ENCODE data around the gene HDAC1. TPM values are rescaled to one million over a fixed set of nuclear protein-coding genes. Genes with fewer than 3 reads are reported as not detected.

The HDAC1 gene
- total and polyA plus RNA-seq, 2 of the 8 experiments (the other 6 are each of a cell fraction or from before 2014, with no cell fraction given), result 111 to 125 TPM

DNA sequence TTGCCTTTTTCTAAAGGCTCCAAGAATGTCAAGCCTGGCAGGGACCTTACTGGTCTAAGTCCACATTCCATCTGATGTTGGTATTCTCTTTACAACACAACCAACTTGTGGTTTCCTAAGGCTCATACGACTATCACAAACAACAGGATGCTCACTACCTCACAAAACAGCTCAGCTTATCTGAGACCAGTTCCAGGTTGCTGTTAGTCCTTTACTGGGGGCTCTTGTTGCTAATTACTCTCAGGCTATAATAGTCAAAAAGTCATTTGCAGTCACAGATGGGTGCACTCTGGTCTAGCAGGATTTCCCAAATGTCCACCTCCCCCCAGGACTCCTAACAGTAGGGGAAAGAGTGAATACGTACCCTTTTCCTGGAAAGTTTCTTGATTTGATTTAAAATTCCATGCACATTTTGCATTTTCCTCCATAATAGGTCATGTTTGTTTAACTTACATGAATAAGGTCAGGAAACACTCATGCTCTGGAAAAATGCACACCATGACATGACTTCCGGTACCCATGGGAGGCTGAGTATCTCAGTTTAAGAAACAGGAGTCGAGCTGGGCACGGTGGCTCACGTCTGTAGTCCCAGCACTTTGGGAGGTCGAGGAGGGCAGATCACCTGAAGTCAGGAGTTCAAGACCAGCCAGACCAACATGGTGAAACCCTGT, 24.8 kb upstream of the HDAC1 start:
- POLR2A ChIA-PET (ENCODE audit: partially characterized antibody), result no interaction called here
- Histone ChIP-seq H2BK120ac (replicated peaks; ENCODE audit: low read depth, low read length) (no peak overlapping the region), H3K23ac (ENCODE audit: insufficient read length) (no peak overlapping the region)

More for the DNA sequence above, 24.8 kb upstream of the HDAC1 start:
- Histone ChIP-seq H2BK20ac (ENCODE audit: low read length) (no peak overlapping the region), H3K27me3 (replicated peaks in 1 of 4; ENCODE audit: control insufficient read depth in 3 of 4, extremely low read depth in 1 of 4, insufficient read depth in 3 of 4, low read length in 3 of 4) (no peaks in the 10 kb centered on the region), H3K14ac (ENCODE audit: insufficient read length) (no peak overlapping the region), H2BK5ac (ENCODE audit: low read depth, low read length) (no peak overlapping the region), H2BK15ac (ENCODE audit: low read length) (no peak overlapping the region), H3K27ac (ENCODE audit: low read depth, low read length) (no peak overlapping the region), H3K4me3 (ENCODE audit: extremely low read depth in 1 of 4, insufficient read depth in 2 of 4, low read depth in 3 of 4, low read length in 4 of 4) (no peak overlapping the region), H3K79me2 (ENCODE audit: control insufficient read depth in 1 of 2, insufficient read depth in 2 of 2, low read length in 2 of 2) (no peaks in the 10 kb centered on the region), H2AFZ (ENCODE audit: low read length) (no peak overlapping the region), H4K20me1 (replicated peaks in 1 of 2; ENCODE audit: control insufficient read depth in 1 of 2, insufficient read depth in 2 of 2, low read length in 2 of 2) (no peaks in the 10 kb centered on the region), H3K56ac (replicated peaks; ENCODE audit: insufficient read length, low read depth, low read length) (no peak overlapping the region), H4K91ac (replicated peaks; ENCODE audit: insufficient read length, low read length) (no peak overlapping the region), H3K18ac (ENCODE audit: extremely low read depth, low read length) (no peak overlapping the region), H3K9ac (replicated peaks in 1 of 4; ENCODE audit: extremely low read depth in 1 of 4, low read depth in 3 of 4, low read length in 3 of 4) (no peak overlapping the region), H3K23me2 (ENCODE audit: low read depth, low read length) (no peaks in the 10 kb centered on the region), H2AK5ac (ENCODE audit: low read depth, low read length) (no peak overlapping the region), H3K79me1 (ENCODE audit: low read depth, low read length) (no peaks in the 10 kb centered on the region), H4K5ac (ENCODE audit: insufficient read length, low read depth, low read length) (no peak overlapping the region), H2BK12ac (ENCODE audit: low read depth, low read length) (no peak overlapping the region), H4K8ac (ENCODE audit: extremely low read depth, insufficient read depth, low read length) (no peak overlapping the region), H3K4me1 (replicated peaks in 1 of 4; ENCODE audit: control insufficient read depth in 3 of 4, insufficient read depth in 4 of 4, low read length in 3 of 4) (peaks cover 0 to 3% (median 2%) of the 10 kb centered on the region in 4 experiments; a peak in 3 of 7 replicates), H3K4me2 (ENCODE audit: insufficient read depth in 1 of 2, low read depth in 2 of 2, low read length in 2 of 2) (no peak overlapping the region), H3K36me3 (ENCODE audit: control insufficient read depth in 2 of 4, insufficient read depth in 4 of 4, low read length in 3 of 4) (no peaks in the 10 kb centered on the region), H3K4ac (replicated peaks; ENCODE audit: insufficient read length, low read depth, low read length) (no peak overlapping the region), H3K9me3 (ENCODE audit: insufficient read depth in 2 of 2, low read depth in 1 of 2, low read length in 1 of 2) (no peaks in the 10 kb centered on the region)
- FAIRE-seq, result no peak
- TF ChIP-seq RAD21 (IDR thresholded peaks at IDR 0.05 in 1 of 2, conservative IDR thresholded peaks at IDR 0.05 in 1 of 2; ENCODE audit: low read depth in 2 of 2, low read length in 2 of 2) (no peak), RXRA (IDR thresholded peaks at IDR 0.05; ENCODE audit: insufficient read depth, low read depth, low read length) (no peak), TBP (IDR thresholded peaks at IDR 0.05; ENCODE audit: low read depth, low read length) (no peak), CHD2 (IDR thresholded peaks at IDR 0.05; ENCODE audit: low read length) (no peak), YY1 (IDR thresholded peaks at IDR 0.05; ENCODE audit: low read depth, low read length) (no peak), CTBP2 (IDR thresholded peaks at IDR 0.05; ENCODE audit: borderline replicate concordance, insufficient read depth, insufficient read length, low read length) (no peak), EZH2 (IDR thresholded peaks at IDR 0.05; ENCODE audit: low read depth, low read length, severe bottlenecking) (no peak), RBBP5 (IDR thresholded peaks at IDR 0.05; ENCODE audit: borderline replicate concordance, low read depth, low read length) (no peak)
- CTCF ChIA-PET (ENCODE audit: partially characterized antibody), result no interaction called here
- DNase-seq (ENCODE audit: low read depth in 1 of 2, low spot score in 2 of 2), result no peak
- WGBS, 2 experiments (ENCODE audit: extremely low coverage in 1 of 2, insufficient coverage in 1 of 2, insufficient read length in 1 of 2, insufficient replicate concordance in 2 of 2, low coverage in 1 of 2, low lambda C conversion rate in 2 of 2, missing lambda C conversion rate in 1 of 2), result 92% methylated on average over 7 of the region's 7 CpGs; no CpG with 5 or more reads in 1 of the 2 experiments
